ENCODE measurements around the gene BMP6.
"Not testable (repeated sequence)": the region's sequence is repeated elsewhere in the genome, so short reads cannot be mapped to it uniquely, and the experiment has no call there.

BMP6 gene

DNA sequence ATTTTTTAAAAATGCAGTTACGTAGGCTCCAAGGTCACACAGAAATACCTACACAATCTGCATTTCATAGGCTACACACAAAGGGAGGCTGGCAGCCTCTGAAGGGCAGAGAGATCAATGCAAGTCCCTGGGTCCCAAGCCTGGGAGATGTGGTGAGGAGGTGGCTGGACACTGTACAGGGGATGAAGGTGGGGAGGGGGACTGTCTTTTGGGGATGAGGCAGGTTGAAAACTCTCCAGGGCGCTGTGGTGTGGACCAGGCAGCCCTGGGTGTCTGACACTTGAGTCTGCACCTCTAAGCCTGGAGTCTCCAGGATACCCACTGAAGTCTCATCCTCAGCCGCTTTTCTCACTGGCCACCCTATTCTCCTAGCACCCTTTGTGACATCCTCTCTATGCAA, 160.2 kb downstream of the BMP6 start:
- DNase-seq (ENCODE audit: low spot score) = no peak

- DNase-seq (ENCODE audit: low spot score) = no peak
Measured at GRCh38 chr6:7887278-7887991, 161.5 kb downstream of the BMP6 start.

- no peak for DNase-seq (ENCODE audit: low spot score)
Measured at GRCh38 chr6:7888587-7889357, 162.9 kb downstream of the BMP6 start.

DNA sequence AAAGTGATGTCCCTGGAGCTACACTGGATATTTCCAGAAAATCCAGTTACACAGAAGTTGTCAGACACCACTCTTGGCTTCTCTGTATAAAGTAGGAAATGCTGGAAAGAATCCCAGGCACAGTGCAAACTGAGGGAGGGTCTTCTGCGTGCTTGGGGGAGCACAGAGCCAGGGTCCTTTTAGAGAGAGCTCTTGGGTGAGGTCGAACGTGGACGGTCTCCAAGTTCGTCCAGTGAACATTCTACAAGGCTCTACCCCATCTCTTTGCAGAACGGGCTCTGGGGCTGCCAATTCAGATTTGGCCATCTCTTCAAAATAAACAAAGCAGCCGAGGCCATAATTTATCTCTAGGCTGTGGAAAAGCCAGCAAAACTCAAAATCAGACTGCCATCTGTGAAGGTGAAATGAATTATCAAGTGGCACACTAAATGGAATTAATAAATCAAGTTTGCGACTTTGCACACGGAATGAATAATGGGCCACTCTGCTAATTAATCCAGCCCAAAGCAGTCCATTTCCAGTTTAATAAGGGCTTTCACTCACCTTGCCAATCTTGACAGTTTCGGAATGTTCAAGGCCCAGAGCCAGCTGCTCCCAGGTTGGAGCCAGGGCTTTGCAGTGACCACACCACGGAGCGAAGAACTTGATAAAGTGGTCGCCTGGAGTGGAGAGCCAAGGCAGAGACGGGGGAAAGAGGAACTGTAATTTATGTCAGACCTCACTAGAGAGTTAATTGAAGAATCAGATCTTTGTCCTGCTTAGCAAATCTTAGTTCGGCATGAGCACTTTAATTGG, 165.4 kb downstream of the BMP6 start:
- no peak for DNase-seq (ENCODE audit: low spot score)

GRCh38 chr6:7892367-7892766, 166.5 kb downstream of the BMP6 start:
- not testable (repeated sequence) for DNase-seq (ENCODE audit: low spot score)

GRCh38 chr6:7893342-7893741, 167.4 kb downstream of the BMP6 start:
- no peak for DNase-seq (ENCODE audit: low spot score)

- DNase-seq (ENCODE audit: low spot score) = no peak
Measured at GRCh38 chr6:7894262-7895124, 168.6 kb downstream of the BMP6 start.

DNA sequence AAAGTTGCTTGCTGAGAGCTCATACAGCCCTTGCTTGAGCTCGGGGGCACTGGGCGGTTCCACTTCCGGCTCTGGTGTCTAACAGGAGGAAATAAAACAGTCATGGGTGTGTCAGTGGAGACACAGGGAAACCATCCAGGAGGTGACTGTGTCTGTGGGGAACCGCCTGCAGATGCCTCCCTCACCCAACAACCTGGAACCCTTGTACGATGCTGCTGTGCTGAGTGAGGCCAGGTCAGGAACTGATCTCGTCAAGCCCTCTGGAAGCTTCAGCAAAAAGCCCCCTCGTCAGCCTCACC, 169.2 kb downstream of the BMP6 start:
- no peak for DNase-seq (ENCODE audit: low spot score)

DNA sequence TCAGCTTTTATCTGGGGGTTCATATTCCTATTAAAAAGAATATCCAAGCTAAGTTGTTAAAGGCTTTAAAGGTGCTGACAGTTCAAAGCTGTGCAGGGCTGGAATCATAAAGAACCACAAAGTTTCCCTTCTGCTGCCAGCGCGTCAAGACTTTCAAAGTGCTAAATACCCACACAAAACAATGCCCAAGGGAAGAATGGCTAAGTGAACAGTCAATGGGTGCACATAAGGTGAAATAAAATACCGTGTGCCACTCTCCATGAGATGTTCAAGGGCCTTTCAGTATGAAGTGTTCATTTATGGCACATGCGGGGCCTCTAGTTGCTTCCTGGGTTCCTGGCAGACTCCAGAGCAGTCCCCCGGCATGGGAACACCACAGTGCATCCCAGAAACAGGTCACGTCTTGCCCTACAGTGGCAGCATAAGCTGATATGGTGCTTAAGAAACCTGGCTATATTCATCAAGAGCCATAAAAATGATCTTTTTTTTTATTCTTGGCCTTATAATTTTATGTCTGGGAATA, 170.6 kb downstream of the BMP6 start:
- no peak for DNase-seq (ENCODE audit: low spot score)

GRCh38 chr6:7897461-7898192, 171.7 kb downstream of the BMP6 start:
- no peak for DNase-seq (ENCODE audit: low spot score)

- DNase-seq (ENCODE audit: low spot score) = not testable (repeated sequence)
Measured at GRCh38 chr6:7898193-7898586, 172.3 kb downstream of the BMP6 start.

DNA sequence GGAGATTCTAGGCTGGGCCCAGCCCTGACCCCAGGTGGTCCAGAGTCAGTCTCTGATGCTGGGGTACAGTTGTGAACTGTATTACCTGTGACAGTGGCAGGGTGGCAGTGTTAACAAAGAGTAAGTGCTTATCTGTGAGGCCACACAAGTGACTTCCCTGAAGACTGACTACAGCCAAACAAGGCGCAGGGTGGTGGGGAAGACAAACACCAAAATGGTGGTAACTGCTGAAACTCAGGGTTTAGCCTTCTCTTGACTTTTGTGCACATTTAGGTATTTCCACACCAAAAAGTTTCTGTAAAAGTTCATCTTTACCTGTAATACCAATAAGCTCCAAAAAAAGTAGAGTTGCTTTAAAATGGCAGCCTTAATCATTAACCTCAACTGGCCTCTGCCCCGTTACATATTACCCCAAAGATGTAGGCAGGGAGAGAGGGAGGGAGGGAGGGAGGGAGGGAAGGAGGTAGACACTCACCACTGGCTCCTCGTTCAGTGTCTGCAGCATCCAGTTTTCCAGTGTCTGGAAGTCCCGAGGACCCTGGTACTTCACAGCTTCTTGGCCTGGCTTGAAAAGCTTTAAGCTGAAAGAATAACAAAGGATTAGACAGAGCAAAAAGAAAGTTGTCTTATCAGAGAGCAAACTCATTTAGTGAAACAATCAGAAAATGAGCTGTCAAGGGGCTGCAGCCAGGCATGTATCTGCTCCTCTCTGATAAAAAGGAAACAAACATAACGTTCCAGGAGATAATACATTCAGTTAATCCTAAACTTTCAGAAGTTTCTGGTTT, 173.4 kb downstream of the BMP6 start:
- DNase-seq (ENCODE audit: low spot score) = no peak

- no peak for DNase-seq (ENCODE audit: low spot score)
Measured at GRCh38 chr6:7899889-7900213, 174.0 kb downstream of the BMP6 start.

DNA sequence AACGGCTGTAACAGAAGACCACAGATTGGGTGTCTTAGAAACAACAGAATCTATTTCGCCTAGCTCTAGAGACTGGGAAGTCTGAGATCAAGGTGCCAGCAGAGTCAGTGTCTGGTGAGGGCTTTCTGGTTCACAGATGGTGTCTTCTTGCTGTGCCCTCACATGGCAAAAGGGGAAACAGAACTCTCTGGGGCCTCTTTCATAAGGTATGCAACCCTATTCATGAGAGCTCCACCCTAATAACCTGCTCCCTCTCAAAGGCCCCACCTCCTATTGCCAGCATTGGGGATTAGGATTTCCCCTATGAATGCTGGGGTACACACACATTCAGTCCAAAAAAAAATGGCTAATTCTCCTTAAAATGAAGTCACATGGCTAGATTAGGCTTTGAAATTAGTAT, 174.7 kb downstream of the BMP6 start:
- no peak for DNase-seq (ENCODE audit: low spot score)

DNA sequence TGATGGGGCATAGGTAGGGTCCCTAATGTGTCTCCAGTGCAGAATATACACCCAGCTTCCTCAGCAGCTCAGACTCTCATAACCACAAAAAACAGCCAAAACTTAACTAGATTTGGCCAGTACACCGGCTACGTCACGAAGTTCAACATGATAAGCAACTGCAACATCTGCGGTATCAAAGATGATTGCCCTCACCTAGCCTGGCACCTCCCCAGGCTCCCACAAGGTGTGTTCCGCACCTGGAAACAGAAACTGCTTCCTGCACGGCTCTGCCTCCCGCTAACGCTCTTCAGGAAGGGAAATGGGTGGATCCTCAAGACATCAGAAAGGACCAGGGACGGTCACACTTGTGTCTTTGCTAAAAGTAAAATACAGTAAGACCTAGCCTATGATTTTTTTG, 175.2 kb downstream of the BMP6 start:
- no peak for DNase-seq (ENCODE audit: low spot score)

- DNase-seq (ENCODE audit: low spot score) = no peak
Measured at GRCh38 chr6:7901780-7902179, 175.9 kb downstream of the BMP6 start.

GRCh38 chr6:7902221-7902620, 176.3 kb downstream of the BMP6 start:
- no peak for DNase-seq (ENCODE audit: low spot score)

DNA sequence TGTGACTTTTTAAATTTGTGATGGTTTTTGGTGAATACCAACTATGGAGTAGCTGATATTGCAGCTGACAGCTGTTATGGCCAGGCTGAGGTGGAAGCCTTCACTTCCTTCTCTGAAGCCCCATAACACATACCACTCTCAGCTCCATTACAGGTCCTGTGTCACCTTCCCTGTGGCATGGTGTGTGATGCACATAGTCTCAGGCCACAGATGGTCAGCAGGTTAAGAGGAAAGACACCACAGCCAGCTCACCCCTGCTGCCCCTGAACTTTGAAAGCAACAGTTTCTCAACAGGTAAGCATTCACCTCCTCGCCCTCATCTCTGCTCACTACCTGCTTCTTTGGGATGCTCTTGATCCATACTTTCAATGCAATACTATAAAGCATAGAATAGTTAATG, 177.0 kb downstream of the BMP6 start:
- DNase-seq (ENCODE audit: low spot score) = no peak

- no peak for DNase-seq (ENCODE audit: low spot score)
Measured at GRCh38 chr6:7903673-7904072, 177.8 kb downstream of the BMP6 start.

- no peak for DNase-seq (ENCODE audit: low spot score)
Measured at GRCh38 chr6:7904654-7905319, 178.9 kb downstream of the BMP6 start.
